Activated CD8-positive, alpha-beta memory T cell treated with anti-CD3 and anti-CD28 coated beads, Interleukin-2, amount 50 U/mL, for 1 hour (primary cell): ENCODE results near the gene CDH12.

Source experiments
- DNase-seq: peaks from one replicate; pipeline ENCODE4 v3.0.0-alpha.2; 2020; ENCODE audit errors: extremely low read depth

Gene CDH12

GRCh38 chr5:21711866-21712758 lies 1141.0 kb downstream of the CDH12 start:
- no peak for DNase-seq

GRCh38 chr5:21709770-21710169 lies 1143.4 kb downstream of the CDH12 start:
- no peak for DNase-seq

GRCh38 chr5:21704974-21705668 lies 1148.0 kb downstream of the CDH12 start:
- DNase-seq = no peak

- DNase-seq = no peak
These were observed 1151.8 kb downstream of the CDH12 start for GRCh38 chr5:21701317-21701716.
